ENCODE measurements around the gene CCDC106.

CCDC106 gene

DNA sequence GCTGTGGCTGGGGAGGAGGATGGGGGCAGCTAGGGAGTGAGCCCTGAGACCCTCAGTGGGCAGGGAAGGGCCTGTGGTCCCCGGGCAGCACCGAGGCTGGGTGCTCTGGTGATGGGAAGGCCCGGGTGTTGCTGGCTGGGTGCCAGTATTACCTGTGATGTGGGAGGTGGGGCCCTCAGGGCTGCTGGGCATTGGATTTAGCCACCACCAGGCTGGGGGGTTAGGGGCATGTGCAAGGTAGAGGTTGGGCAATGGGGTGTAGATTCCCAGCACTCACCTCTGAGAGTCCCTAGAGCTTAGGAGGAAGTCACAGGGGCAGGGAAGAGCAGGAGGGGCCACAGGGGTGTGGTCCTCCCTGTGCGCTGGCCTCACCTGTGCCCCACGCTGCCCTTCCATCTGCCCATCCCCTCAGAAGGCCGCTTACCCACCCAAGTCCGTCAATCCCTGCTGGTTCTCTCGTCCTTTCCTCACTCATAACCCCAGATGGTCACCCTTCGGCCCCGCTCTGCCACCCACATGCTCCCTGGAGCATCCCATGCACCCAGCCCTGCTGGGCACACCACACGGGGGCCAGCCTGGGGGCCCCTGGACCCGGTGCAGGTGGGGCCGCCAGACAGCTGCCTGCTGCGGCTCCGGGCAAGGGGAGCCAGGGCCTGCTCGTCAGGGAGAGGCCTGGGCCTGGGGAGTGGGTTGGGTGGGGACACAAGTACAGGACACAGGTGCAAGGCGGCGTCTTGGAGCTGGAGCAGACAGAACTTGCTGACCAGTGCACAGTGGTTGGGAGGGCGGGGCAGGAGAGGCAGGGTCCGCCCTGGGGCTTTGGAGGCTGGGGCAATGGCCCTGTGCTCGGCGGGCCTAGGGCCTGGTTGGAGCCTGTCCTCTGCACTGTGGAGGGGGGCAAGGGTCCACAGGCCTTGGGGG, 39.5 kb downstream of the CCDC106 start:
- no peak for DNase-seq

DNA sequence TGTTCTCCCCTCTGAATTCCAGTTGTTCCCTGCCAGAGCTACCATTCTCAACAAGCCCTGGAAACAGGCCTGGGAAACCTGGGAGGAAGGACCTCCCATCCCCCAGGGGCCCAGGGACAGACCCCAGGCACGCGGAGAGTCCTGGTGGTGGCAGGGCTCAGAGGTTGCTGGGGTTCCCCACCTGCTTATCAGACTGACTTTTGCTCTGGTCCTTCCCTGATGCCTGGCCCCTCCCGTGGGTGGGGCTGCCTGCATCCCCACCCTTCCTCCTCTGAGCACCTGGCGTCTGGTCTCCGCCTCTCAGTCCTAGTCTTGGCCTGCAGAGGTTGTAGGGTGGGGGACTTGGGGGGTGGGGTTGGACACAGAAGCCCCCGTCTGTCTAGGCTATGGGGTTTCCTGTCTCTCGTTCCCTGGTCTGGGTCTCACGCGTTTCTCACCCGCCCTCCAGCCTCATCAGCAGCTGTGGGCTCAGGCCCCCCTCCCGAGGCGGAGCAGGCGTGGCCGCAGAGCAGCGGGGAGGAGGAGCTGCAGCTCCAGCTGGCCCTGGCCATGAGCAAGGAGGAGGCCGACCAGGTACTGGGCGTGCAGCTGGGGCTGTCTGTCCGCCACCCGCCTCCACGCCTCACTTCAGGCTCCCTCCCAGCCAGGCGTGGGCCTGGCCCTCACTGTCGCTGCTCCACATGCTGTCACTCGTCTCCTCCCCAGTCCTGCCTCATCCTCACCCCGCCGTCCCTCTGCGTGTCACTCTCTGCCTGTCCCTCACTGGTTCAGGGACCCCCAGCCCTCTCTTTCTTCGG, 40.6 kb downstream of the CCDC106 start:
- no peak for DNase-seq

DNA sequence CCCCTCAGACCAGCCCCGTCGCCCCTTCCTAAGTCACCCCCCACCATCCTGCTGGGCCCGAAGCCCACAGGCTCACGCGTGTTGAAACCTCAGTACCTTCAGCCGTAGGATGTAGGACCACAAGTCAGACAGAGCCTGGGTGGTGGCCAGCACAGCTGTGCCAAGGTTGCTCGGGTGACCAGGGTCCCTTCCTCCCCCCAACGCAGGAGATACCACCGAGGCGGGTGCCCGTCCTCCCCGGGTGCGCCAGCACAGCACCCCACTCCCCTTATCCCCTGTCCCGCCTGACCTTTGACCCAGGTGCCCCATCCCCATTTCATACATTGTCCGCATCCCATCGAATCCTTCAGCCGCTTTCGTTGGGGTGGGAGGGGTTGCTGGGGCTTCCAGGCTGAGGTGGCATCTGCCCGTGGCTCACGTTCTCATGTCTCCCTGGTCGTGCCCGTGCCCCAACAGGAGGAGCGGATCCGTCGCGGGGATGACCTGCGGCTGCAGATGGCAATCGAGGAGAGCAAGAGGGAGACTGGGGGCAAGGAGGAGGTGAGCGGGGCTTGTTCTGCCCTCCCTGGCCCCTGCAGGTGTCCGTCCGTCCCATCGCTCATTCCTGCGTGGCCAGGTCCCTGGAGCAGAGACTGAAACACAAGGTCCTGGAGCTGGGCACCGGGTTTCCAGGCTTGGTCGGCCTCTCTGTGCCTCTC, 41.5 kb downstream of the CCDC106 start:
- no peak for DNase-seq

DNA sequence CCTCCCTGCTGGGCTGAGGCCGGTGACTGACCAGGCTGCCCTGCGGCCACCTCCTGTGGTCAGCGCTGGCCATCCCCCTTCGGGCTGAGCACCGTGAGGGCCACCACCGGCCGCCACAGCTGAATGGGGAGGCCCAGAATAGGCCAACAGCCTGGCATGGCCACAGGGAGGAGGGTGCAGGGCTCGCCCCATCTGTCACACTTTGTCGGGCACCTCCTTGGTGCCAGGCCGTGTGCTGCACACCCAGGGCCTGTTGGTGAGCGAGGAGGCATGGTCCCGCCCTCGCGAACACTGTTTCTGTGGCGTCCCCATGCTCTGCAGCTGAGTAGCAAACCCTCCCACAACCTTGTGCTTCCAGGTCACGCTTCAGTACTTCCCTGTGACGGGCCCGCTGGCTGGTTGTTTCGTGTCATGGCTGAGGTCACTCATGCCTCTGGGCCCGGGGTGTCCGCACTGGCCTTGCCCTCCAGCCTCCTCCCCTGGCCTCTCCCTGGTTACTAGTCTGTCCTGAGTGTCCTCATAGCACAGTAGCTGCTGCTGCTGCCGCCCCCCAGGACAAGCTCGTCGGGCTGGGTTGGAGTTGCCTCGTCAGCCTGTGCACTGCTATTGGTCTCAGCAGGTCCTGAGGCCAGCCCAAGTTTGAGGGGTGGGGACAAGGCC, 42.2 kb downstream of the CCDC106 start:
- DNase-seq: no peak

DNA sequence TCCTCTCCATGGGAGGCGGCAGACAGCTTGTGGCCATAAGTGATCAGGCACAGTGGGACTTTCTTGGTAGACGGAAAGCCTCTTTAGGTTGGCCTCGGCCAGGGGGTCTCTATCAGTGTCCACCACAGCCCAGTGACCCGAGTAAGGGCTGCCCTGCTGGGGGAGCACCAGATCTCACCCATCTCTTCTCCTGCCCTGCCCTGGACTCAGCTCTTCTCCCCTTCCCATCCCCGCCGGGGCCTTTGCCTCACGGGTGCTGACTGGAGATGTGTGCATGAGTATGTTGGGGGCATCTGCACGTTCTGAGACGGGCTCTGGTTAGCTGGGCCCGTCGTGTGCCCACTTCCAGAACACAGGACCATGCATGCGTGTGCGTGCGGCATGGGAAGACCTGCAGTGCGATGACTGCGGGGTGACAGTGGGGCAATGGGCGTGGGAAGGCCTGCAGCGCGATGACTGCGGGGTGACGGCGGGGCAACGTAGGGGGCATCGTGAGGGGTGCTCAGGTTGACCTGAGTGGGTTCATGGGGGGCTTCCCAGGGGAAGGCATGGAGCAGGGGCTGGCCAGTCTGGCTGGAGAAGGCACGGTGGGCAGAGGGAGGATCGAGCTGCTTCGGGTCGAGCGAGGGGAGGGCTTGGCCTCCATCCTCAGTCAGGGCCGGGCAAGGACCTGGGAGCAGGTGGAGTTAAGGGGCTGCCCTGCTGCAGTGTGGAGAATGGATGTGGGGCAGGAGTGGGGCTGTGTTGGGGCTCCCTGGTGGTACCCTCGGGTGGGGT, 42.9 kb downstream of the CCDC106 start:
- no peak for DNase-seq

DNA sequence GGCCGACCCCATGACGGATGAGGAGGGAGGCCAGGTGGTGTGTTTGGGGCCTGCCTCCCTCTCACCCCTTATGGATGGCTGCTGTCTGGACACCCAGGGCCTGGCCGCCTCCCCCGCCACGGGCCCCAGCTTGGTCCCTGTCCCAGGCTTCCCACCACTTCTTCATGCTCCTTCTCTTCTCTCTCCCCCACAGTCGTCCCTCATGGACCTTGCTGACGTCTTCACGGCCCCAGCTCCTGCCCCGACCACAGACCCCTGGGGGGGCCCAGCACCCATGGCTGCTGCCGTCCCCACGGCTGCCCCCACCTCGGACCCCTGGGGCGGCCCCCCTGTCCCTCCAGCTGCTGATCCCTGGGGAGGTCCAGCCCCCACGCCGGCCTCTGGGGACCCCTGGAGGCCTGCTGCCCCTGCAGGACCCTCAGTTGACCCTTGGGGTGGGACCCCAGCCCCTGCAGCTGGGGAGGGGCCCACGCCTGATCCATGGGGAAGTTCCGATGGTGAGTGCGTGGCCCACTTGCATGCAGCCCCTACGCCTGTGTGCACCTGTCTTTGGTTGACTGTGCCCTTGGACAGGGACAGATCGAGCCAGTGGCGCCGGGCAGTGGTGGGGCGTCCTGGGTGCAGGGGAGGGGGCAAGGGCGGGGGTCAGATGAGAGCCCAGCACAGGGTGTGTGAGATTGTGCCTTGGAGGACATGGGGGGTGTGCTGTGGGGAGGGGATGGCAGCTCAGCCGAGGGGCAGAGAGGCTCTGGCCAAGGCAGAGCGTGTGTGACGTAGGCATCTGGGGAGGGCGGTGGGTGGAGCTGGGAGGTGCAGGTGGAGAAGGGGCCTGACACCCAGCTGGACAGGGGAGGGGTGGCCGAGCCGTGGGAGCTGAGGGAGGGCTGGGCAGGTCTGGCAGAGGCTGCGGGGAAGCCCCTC, 43.8 kb downstream of the CCDC106 start:
- DNase-seq: no peak

DNA sequence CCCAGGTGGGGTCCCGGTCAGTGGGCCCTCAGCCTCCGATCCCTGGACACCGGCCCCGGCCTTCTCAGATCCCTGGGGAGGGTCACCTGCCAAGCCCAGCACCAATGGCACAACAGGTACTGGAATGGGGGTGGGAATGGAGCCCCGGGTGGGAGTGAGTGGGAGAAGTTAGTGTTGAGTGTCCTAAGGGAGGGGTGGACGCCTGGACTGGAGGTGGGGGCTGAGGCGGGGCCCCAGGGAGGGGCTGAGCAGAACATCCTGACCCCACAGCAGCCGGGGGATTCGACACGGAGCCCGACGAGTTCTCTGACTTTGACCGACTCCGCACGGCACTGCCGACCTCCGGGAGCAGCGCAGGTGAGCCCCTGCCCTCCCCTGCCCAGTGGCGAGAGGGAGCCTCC, 44.7 kb downstream of the CCDC106 start:
- no peak for DNase-seq

DNA sequence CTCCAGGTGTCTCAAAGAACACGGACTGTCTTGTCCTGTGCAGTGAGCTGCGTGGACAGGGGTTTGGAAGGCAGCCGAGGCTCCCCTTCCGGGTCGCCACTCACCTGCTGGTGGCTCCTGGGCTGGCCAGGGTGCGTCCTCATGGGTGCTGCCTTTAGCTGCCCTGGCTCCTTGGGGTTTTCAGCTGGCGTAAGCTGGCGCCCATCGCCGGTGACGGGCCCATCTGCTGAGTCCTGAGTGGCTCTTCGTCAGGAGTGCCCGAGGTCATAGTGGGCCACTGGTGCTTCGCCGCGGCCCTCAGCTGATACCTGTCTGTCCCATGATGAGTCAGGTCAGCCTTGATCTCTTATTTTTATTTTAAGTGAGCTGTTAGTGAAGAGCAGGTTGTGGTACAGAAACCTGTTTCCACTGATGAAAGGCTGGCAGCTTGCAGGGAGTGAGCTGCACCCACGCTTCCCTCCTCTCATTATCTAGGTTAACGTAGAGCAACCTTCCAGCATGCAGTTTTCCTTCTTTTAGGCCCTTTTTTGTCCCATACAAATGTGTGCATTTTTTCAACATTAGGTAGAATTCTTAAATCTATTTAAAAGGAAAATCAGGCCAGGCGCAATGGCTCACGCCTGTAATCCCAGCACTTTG, 45.4 kb downstream of the CCDC106 start:
- no peak for DNase-seq

DNA sequence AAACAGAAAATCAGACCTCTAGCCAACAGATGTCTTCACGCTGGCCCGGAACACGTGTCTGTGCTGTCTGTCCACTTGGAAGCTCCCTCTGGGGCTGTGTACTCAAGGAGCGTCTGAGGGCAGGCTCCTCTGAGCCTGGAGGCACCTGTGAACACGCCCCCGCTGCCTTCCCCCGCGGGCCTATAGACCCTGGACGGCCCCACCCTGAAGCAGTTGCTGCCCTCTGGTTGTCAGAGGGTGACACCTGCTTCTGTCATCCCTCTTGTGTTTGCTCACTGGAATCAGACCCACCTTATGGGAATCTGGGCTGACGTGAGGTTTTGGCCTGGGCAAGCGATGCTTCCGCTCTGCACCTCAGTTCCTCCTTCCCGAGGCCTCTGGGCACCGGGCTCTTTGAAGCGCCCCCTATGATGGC, 46.2 kb downstream of the CCDC106 start:
- no peak for DNase-seq

DNA sequence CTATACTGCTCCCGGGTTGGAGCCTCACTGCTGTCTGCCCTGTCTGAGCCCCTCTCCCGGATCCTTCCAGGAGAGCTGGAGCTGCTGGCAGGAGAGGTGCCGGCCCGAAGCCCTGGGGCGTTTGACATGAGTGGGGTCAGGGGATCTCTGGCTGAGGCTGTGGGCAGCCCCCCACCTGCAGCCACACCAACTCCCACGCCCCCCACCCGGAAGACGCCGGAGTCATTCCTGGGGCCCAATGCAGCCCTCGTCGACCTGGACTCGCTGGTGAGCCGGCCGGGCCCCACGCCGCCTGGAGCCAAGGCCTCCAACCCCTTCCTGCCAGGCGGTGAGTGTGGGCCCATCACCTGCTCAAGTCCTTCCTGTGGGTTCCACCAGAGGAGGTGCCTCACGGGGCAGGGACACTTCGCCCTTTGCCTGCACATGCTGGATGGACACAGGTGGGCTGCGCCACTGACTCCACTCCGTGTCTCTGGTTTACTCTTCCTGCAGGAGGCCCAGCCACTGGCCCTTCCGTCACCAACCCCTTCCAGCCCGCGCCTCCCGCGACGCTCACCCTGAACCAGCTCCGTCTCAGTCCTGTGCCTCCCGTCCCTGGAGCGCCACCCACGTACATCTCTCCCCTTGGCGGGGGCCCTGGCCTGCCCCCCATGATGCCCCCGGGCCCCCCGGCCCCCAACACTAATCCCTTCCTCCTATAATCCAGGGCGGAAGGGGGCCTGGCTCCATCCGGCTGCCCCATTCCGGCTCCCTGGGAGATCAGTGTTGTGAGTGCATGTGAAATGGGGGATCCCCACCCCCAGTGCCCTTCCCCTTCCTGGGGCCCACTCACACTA, 46.9 kb downstream of the CCDC106 start:
- no peak for DNase-seq

DNA sequence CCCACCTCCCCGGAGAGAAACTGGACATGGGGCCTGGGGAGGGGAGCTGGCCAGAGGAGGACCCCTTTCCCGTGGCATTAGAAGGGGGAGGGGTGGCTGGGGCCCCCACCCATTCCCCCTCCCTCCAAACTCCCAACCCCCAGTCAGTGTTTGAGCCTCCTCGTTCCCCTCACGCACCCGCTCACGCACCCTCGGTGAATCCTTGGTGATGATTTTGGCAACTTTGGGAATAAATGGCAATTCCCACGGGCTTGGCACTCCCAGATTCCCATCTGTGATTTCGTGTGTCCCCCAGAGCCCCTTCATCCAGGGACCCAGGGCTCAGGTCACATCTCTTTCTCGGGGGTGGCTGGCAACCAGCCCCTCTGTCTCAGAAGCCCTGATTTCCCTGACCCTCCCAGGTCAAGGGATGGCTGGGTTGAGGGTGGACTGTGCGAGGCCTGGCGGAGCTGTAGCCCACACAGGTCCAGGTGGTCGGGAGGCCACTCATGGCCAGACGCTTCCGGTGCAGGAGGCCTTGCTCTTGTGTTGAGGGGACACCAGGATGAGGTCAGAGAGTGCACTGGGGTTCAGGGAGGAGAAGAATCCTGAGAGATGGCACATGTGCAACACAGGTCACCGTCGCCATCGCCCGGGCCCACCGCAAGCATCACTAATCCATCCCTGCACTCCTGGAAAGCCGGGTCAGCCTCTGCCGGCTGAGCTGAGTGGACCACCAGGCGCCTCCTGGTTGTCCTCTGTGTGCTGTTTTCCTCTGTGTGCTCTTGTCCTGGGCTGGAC, 47.7 kb downstream of the CCDC106 start:
- DNase-seq: no peak

DNA sequence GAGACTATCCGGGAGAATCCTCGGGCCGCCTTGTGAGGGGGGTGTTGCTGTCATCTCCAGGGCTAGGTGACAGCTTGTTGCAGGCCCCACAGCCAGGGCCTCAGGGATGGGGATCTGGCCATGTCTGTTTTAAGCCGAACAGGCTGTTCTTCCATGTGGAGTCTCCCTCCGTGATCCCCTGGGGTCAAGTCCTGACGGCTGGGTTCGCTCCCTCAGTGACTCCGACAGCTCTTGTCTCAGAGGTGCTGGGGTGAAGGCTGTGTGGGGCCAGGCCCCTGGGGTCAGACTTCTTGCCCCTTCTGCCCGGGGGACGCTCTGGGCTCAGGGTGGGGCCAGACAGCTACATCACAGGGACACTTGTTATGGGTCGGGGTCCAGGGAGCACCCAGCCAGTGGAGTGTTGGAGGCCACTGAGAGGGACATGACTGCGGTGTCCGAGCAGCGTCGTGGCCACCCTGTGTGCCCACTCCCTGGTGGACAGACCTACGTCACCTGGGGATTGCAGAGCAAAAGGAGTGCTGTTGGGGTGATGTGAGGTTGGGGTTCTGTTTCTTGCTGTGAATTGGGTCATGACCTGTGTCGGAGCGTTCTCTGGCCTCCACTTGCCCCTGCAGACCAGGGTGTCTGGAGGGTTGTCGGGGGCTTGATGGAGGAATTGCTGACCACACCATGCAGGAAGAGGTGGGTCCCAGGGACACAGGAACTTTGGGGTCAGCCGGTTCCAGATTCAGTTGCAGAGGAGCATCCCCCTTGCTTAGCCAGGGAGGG, 48.5 kb downstream of the CCDC106 start:
- DNase-seq: no peak

DNA sequence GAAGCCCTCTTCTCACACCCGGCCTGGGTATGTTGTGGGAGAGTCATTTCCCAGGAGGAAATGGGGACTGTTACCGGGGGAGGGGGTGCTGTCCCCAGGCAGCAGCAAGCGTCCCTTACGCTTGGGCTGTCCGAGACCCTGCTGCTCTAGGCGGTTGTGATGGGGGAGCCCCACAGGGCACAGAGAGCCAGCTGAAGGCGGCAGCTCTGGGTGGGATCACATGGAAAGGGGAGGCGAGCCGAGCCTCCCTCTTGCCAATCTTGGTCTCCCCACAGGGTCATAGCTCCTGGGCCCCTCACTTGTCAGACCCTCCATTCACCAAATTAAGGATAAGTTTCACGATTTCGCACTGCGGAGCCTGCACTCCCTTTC, 49.0 kb downstream of the CCDC106 start:
- DNase-seq: no peak

DNA sequence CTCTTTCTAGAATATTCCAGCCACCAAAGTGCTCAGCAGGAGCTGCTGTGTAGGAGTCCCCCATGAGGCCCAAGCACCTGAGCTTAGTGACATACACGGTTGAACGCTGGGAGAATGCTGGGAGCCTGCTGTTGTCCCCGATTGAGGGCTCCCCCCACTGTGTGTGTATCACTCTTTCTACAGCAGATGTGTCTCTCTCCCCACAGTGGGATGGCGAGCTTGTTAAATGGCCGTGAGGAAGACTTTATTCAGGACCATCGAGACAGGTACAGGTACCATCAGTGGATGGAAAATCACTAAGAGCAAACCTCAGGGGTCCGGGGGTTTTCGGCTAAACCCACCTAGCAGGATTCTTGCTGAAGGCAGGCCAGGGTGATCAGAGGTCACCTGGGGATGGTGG, 49.7 kb downstream of the CCDC106 start:
- DNase-seq: no peak

DNA sequence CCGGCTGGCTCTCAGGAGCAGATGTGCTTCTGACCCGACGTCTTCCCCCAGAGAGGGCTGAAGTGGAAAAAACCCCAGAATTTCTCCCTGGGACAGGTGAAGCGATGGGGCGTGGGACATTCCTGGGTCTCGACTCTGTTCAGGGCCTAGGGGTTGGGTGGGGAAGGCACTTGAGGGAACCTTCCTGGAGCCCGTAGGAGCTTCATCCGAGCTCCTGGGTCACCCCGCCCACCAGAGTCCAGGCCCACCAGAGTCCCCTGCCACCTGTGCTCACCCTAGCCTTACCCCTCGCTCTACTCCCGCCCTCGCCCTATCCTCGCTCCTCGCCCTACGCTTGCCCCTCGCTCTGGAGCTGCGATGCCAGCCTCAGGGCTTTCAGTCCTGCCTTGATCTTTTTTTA, 50.2 kb downstream of the CCDC106 start:
- DNase-seq: no peak

DNA sequence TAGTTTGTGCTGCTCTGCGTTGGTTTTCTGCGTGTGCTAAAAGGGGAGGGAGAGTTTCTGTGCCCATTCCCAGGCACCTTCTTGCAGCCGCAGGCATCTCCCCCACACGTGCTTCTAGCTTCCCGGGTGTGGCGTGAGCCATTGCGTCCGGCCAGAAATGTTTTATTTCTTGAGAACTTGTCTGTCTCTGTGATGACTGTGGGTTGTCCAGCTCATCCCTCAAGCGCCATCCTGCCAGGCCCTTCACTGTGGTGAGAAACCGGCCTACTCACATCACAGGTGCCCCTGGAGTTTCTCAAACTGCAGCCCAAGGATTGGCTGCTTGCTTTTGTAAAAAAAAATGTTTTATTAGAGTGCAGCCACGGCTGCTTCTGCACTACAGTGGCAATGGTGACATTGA, 51.2 kb downstream of the CCDC106 start:
- no peak for DNase-seq

DNA sequence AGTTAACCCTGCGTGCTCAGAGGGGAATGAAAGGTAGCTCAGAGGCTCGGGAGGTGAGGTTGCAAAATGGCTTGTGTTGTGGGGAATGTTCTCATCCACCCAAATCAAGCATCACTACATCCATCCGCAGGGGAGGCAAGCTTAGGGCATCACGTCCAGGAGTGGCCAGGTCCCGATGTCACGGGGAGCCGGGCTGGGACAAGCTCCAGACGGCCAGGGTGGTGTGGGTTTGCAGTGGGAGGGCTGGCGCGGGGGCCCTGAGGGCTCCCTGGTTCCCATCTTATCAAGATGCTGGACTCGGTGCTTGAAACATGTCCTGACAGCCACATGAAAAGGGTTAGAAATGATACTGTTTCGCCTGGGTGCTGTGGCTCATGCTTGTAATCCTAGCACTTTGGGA, 52.8 kb downstream of the CCDC106 start:
- no peak for DNase-seq

DNA sequence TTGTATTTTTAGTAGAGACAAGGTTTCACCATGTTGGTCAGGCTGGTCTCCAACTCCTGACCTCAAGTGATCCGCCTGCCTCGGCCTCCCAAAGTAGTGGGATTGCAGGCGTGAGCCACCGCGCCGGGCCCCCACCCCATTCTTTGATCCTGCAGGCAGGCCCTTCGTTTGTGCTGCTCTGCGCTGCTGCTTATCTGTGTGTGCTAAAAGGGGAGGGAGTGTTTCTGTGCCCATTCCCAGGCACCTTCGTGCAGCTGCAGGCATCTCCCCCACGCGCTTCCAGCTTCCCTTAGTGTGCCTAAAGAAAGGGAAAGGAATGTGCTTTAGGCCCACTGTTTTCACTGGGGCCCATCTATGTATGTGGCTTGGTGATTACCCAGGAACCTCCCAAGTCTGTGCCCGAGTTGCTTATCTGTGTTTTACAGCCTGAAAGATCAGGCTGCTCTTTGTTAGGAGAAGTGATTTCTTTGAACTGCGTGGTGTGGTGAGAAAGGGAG, 54.2 kb downstream of the CCDC106 start:
- DNase-seq: no peak
